GM23338 (cell line): ENCODE measurements around the gene SLX4IP.

Experiments used
- CREB1 ChIP-seq: fragments of 250-450 bp; sonication (Bioruptor Pico); IDR thresholded peaks from 2 replicates; pipeline ENCODE4 v1.5.0; 2020; ENCODE audit warnings: low read depth, mild to moderate bottlenecking, moderate library complexity
- EZH2 ChIP-seq: fragments of 200-600 bp; sonication (generic); IDR thresholded peaks from one replicate; pipeline ENCODE4 v1.8.0; 2017; ENCODE audit warnings: antibody characterized with exemption, mild to moderate bottlenecking, low read depth; ENCODE audit not compliant: unreplicated experiment
- EZH2phosphoT487 ChIP-seq: fragments of 200-600 bp; sonication (generic); IDR thresholded peaks from one replicate; pipeline ENCODE4 v1.8.1; 2018; ENCODE audit warnings: antibody characterized with exemption; ENCODE audit not compliant: unreplicated experiment
- JUNB ChIP-seq: IDR thresholded peaks from one replicate; pipeline ENCODE4 v1.6.1; 2016; ENCODE audit warnings: antibody characterized with exemption; ENCODE audit not compliant: unreplicated experiment
- NANOG ChIP-seq: IDR thresholded peaks from 2 replicates; pipeline ENCODE4 v1.6.1; 2016; ENCODE audit warnings: antibody characterized with exemption, borderline replicate concordance
- POLR2AphosphoS5 ChIP-seq: IDR thresholded peaks from 2 replicates; pipeline ENCODE4 v1.6.1; 2016; ENCODE audit warnings: antibody characterized with exemption, low read depth
- STAT1 ChIP-seq: IDR thresholded peaks from one replicate; pipeline ENCODE4 v1.6.1; 2016; ENCODE audit warnings: antibody characterized with exemption; ENCODE audit not compliant: unreplicated experiment
- ZNF114 ChIP-seq: fragments of 250-450 bp; sonication (Bioruptor Pico); IDR thresholded peaks from 2 replicates; pipeline ENCODE4 v1.5.0; 2020; ENCODE audit warnings: mild to moderate bottlenecking, moderate library complexity
- TF ChIP-seq, protein P1 (sequence below), 2 experiments: fragments of 200-600 bp in 1 of 2; sonication (generic) in 1 of 2; conservative IDR thresholded peaks; 2 replicates each; pipeline versions ENCODE4 v1.5.1 to v1.6.1; 2016 to 2017; ENCODE audit warnings: antibody characterized with exemption in 2 of 2, low read depth in 2 of 2, mild to moderate bottlenecking in 2 of 2, moderate library complexity in 1 of 2
- TF ChIP-seq, protein P2 (sequence below): IDR thresholded peaks from one replicate; pipeline ENCODE4 v1.6.1; 2018; ENCODE audit warnings: antibody characterized with exemption; ENCODE audit not compliant: unreplicated experiment
- TF ChIP-seq, protein P3 (sequence below): IDR thresholded peaks from 2 replicates; pipeline ENCODE4 v1.6.1; 2016; ENCODE audit warnings: antibody characterized with exemption

DNA sequence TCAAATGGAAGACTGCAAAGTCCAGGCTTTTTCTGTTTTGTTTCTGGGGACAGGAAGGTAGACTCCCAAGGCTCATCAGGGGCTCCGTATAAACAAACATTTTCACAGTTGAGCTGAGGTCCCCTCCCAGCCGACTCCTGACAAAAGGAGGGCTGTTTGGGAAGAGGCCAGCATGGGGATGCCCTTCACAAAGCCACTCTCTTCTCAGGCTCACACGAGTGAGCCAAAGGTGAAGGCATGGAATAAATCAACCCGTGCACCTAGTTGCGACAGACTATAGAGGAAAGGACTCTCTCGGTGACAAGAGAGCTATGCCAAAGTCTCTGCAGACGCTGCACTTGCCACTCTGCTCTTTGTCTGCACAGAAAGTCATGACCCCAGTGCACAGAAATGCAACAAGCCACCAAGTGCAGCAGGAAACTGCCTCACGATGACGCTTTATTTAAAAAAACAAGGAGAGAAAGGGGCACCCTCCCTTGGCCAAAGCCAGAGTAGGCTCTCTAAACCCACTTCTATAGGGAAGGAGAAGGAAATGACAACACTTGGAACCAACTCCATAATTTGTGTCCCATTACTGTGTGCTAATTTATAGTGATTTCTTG is 217.7 kb downstream of the SLX4IP start:
- TF ChIP-seq EZH2phosphoT487 (no peak), CREB1 (no peak), EZH2 (no peak), JUNB (no peak), POLR2AphosphoS5 (no peak), STAT1 (no peak), ZNF114 (CRISPR knock-in tag) (no peak), NANOG (no peak)
- TF ChIP-seq, protein P1, sequence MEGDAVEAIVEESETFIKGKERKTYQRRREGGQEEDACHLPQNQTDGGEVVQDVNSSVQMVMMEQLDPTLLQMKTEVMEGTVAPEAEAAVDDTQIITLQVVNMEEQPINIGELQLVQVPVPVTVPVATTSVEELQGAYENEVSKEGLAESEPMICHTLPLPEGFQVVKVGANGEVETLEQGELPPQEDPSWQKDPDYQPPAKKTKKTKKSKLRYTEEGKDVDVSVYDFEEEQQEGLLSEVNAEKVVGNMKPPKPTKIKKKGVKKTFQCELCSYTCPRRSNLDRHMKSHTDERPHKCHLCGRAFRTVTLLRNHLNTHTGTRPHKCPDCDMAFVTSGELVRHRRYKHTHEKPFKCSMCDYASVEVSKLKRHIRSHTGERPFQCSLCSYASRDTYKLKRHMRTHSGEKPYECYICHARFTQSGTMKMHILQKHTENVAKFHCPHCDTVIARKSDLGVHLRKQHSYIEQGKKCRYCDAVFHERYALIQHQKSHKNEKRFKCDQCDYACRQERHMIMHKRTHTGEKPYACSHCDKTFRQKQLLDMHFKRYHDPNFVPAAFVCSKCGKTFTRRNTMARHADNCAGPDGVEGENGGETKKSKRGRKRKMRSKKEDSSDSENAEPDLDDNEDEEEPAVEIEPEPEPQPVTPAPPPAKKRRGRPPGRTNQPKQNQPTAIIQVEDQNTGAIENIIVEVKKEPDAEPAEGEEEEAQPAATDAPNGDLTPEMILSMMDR (conservative IDR thresholded peaks at IDR 0.05; ENCODE audit: low read depth in 2 of 2) = no peak
- TF ChIP-seq, protein P2, sequence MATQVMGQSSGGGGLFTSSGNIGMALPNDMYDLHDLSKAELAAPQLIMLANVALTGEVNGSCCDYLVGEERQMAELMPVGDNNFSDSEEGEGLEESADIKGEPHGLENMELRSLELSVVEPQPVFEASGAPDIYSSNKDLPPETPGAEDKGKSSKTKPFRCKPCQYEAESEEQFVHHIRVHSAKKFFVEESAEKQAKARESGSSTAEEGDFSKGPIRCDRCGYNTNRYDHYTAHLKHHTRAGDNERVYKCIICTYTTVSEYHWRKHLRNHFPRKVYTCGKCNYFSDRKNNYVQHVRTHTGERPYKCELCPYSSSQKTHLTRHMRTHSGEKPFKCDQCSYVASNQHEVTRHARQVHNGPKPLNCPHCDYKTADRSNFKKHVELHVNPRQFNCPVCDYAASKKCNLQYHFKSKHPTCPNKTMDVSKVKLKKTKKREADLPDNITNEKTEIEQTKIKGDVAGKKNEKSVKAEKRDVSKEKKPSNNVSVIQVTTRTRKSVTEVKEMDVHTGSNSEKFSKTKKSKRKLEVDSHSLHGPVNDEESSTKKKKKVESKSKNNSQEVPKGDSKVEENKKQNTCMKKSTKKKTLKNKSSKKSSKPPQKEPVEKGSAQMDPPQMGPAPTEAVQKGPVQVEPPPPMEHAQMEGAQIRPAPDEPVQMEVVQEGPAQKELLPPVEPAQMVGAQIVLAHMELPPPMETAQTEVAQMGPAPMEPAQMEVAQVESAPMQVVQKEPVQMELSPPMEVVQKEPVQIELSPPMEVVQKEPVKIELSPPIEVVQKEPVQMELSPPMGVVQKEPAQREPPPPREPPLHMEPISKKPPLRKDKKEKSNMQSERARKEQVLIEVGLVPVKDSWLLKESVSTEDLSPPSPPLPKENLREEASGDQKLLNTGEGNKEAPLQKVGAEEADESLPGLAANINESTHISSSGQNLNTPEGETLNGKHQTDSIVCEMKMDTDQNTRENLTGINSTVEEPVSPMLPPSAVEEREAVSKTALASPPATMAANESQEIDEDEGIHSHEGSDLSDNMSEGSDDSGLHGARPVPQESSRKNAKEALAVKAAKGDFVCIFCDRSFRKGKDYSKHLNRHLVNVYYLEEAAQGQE = no peak
- TF ChIP-seq, protein P3, sequence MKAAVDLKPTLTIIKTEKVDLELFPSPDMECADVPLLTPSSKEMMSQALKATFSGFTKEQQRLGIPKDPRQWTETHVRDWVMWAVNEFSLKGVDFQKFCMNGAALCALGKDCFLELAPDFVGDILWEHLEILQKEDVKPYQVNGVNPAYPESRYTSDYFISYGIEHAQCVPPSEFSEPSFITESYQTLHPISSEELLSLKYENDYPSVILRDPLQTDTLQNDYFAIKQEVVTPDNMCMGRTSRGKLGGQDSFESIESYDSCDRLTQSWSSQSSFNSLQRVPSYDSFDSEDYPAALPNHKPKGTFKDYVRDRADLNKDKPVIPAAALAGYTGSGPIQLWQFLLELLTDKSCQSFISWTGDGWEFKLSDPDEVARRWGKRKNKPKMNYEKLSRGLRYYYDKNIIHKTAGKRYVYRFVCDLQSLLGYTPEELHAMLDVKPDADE = no peak
